GM20000 (cell line): ENCODE data around the gene ECI1.

Experiments used
- DNase-seq: peaks from one replicate; pipeline ENCODE4 v3.0.0; 2012; ENCODE audit warnings: low spot score
- CTCF ChIP-seq: IDR thresholded peaks from 2 replicates; pipeline ENCODE4 v1.5.1; 2012; ENCODE audit warnings: mild to moderate bottlenecking, control low read depth; ENCODE audit errors: extremely low read depth, missing control alignments

The ECI1 gene

GRCh38 chr16:2191446-2191706, 60.0 kb downstream of the ECI1 start:
- no peak for DNase-seq
- no peak for TF ChIP-seq CTCF

- no peak for TF ChIP-seq CTCF
- no peak for DNase-seq
Observed at GRCh38 chr16:2190659-2191445, 60.5 kb downstream of the ECI1 start.

- TF ChIP-seq CTCF = no peak
- no peak for DNase-seq
Observed at GRCh38 chr16:2190002-2190658, 61.3 kb downstream of the ECI1 start.
